Hypothalamus (tissue), 51 donors: ENCODE measurements around the gene PRKCA.

Experiments
- DNase-seq, 51 donors: peaks; one replicate each; lab custom pipeline; 2025; lab: John Stamatoyannopoulos, UW

The PRKCA gene

GRCh38 chr17:66746736-66747135, 444.3 kb downstream of the PRKCA start:
- peak in 5 of 51 donors; percentile 3 to 19 (median 6) for DNase-seq

- no peak for DNase-seq
Observed at GRCh38 chr17:66747578-66748275, 445.3 kb downstream of the PRKCA start.

GRCh38 chr17:66748578-66748977, 446.2 kb downstream of the PRKCA start:
- DNase-seq, result no peak

GRCh38 chr17:66749217-66749832, 446.9 kb downstream of the PRKCA start:
- no peak for DNase-seq

GRCh38 chr17:66750116-66750515, 447.7 kb downstream of the PRKCA start:
- DNase-seq, result no peak

- no peak for DNase-seq
Observed at GRCh38 chr17:66750781-66751543, 448.5 kb downstream of the PRKCA start.

GRCh38 chr17:66751771-66752170, 449.4 kb downstream of the PRKCA start:
- DNase-seq, result no peak

GRCh38 chr17:66752411-66752810, 450.0 kb downstream of the PRKCA start:
- DNase-seq, result no peak

GRCh38 chr17:66753126-66753920, 450.9 kb downstream of the PRKCA start:
- no peak for DNase-seq

- DNase-seq, result no peak
Observed at GRCh38 chr17:66755101-66755943, 452.9 kb downstream of the PRKCA start.

GRCh38 chr17:66755944-66756290, 453.5 kb downstream of the PRKCA start:
- DNase-seq, result no peak

- DNase-seq, result no peak
Observed at GRCh38 chr17:66760324-66760723, 457.9 kb downstream of the PRKCA start.

- DNase-seq, result no peak
Observed at GRCh38 chr17:66762276-66762675, 459.9 kb downstream of the PRKCA start.

- no peak for DNase-seq
Observed at GRCh38 chr17:66763056-66763455, 460.6 kb downstream of the PRKCA start.

GRCh38 chr17:66764506-66764905, 462.1 kb downstream of the PRKCA start:
- DNase-seq, result peak in 13 of 51 donors; percentile 4 to 36 (median 27)

GRCh38 chr17:66767154-66767933, 464.9 kb downstream of the PRKCA start:
- DNase-seq, result no peak

- DNase-seq, result no peak
Observed at GRCh38 chr17:66769911-66770310, 467.5 kb downstream of the PRKCA start.

GRCh38 chr17:66772148-66772812, 469.9 kb downstream of the PRKCA start:
- DNase-seq, result no peak

- DNase-seq, result no peak
Observed at GRCh38 chr17:66775271-66775670, 472.9 kb downstream of the PRKCA start.
